Coronary artery (tissue), 2 donors: Measurements from ENCODE around the gene C1QC.
A peak's percentile ranks its signal among the peaks of the same experiment; 100 is the strongest.

Source experiments
- DNase-seq: peaks from one replicate; pipeline ENCODE4 v3.0.0-alpha.2; 2017; ENCODE audit warnings: low spot score
- H3K27ac ChIP-seq, 2 donors: fragments of 200-600 bp; sonication (generic); one replicate each; pipeline ENCODE4 v1.5.1; 2016 to 2019
- H3K4me3 ChIP-seq: fragments of 200-600 bp; sonication (generic); 2 replicates; pipeline ENCODE4 v1.5.1; 2016; ENCODE audit warnings: mild to moderate bottlenecking, moderate library complexity
- TF ChIP-seq, protein P1 (sequence below): fragments of 200-600 bp; sonication (generic); IDR thresholded peaks from one replicate; pipeline ENCODE4 v1.5.1; 2019; ENCODE audit warnings: antibody characterized with exemption

The C1QC gene

DNA sequence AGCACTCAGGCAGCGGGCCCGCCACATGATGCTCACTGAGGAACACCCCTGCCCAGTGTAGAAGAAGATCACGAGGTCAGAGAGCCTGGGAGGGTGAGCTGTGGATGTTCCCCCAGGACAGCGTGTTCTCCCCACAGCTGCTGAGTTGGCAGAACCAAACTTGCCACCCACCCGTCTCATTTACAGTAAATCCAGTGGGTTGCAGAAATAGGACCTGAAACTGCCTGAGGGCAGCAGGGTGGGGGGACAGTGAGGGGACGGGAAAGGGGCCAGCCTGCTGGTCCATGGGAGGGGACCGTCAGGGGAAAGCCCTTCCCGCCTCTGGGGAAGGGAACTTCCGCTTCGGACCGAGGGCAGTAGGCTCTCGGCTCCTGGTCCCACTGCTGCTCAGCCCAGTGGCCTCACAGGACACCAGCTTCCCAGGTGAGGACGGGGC is 9.5 kb downstream of the C1QC start, which contains the start of gene C1QB:
Gene C1QB (plus strand): TSS at position 356 of the 436 bp plus-strand sequence. CDS start 6,227 bp downstream, outside the sequence.
- peak within 1 kb of the TSS; percentile 63 for H3K4me3 ChIP-seq
- DNase-seq, result no peak
- peak within 1 kb of the TSS in 1 of 2 donors; percentile 58 for H3K27ac ChIP-seq
- TF ChIP-seq, protein P1, sequence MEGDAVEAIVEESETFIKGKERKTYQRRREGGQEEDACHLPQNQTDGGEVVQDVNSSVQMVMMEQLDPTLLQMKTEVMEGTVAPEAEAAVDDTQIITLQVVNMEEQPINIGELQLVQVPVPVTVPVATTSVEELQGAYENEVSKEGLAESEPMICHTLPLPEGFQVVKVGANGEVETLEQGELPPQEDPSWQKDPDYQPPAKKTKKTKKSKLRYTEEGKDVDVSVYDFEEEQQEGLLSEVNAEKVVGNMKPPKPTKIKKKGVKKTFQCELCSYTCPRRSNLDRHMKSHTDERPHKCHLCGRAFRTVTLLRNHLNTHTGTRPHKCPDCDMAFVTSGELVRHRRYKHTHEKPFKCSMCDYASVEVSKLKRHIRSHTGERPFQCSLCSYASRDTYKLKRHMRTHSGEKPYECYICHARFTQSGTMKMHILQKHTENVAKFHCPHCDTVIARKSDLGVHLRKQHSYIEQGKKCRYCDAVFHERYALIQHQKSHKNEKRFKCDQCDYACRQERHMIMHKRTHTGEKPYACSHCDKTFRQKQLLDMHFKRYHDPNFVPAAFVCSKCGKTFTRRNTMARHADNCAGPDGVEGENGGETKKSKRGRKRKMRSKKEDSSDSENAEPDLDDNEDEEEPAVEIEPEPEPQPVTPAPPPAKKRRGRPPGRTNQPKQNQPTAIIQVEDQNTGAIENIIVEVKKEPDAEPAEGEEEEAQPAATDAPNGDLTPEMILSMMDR, result no peak

GRCh38 chr1:22654692-22655091 is 11.3 kb downstream of the C1QC start:
- Histone ChIP-seq H3K27ac (peak overlapping the region in 1 of 2 donors; percentile 20), H3K4me3 (peak overlapping the region; percentile 63)
- TF ChIP-seq, protein P1, result no peak
- no peak for DNase-seq

DNA sequence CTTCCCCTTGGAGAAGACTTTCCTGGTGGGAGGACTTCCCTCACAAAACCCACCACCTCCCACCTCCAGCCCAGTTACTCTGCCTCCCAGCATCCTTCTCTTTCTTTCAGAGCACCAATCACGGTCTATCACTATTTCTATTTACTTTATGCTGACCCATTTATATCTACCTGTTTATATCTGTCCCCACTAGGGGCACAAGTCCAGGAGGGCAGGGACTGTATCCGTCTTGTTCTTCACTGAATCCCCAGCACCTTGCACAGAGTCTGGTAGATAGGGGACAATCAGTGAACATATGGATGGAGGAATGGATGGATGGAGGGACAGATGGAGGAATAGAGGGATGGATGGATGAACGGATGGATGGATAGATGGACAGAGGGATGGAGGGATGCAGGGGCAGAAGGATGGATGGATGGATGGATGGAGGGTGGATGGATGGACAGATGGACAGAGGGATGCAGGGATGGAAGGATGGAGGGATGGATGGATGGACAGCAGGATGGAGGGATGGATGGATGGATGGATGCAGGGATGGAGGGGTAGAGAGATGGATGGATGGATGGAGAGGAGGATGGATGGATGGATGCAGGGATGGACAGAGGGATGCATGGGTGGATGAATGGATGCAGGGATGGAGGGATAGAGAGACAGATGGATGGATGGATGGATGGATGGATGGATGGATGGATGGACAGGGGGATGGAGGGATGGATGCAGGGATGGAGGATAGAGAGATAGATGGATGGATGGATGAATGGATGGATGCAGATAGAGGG is 15.1 kb downstream of the C1QC start:
- TF ChIP-seq, protein P1, result no peak
- no peak for DNase-seq
- H3K4me3 ChIP-seq, result peak overlapping the region; percentile 5
- no peak overlapping the region for H3K27ac ChIP-seq

DNA sequence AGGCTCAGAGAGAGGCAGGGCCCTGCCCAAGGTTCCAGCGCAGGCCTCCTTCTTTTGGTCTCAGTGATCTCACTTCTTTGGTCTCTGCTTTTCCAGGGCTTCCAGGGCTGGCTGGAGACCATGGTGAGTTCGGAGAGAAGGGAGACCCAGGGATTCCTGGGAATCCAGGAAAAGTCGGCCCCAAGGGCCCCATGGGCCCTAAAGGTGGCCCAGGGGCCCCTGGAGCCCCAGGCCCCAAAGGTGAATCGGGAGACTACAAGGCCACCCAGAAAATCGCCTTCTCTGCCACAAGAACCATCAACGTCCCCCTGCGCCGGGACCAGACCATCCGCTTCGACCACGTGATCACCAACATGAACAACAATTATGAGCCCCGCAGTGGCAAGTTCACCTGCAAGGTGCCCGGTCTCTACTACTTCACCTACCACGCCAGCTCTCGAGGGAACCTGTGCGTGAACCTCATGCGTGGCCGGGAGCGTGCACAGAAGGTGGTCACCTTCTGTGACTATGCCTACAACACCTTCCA is 17.3 kb downstream of the C1QC start:
- TF ChIP-seq, protein P1, result no peak
- no peak overlapping the region for H3K4me3 ChIP-seq
- DNase-seq, result no peak
- H3K27ac ChIP-seq, result no peak overlapping the region

DNA sequence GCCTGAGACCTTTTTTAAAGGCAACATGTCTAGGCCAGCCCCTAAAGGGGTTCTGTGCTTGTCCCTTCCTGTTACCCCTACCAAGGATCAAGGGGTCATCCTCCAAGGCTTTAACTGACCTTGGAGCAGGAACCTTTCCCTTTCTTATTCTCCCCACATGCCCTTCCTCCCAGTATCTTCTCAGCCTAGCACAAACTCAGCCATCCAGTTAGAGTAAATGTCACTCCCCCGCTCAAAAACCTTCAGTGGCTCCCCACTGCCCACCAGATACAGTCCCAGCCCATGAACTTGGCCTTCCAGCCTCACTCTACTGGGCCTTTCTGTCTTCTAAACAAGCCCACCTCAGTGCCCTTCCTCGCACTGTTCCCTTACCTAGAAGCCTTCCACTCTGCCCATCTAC is 18.4 kb downstream of the C1QC start:
- Histone ChIP-seq H3K4me3 (no peak overlapping the region), H3K27ac (no peak overlapping the region)
- no peak for DNase-seq
- TF ChIP-seq, protein P1, result no peak

DNA sequence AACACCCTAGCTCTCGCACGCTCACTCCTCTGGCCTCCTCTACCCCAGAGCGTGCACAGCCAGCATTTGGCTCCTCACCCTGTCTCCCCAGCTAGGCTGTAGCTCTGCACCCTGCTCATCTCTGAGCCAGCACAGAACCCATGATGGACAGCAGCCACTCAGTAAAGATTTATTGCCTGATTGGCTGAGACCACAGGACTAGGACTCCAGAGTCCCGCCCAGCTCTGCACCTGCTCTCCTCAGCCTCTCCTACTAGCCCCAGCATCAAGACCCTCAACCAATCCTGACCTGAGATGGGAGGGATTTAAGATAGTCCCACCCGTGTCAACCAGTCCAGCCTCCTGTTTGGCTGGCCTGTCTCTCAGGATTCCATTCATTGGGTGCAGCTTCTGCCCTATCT is 18.9 kb downstream of the C1QC start:
- DNase-seq, result no peak

More for the DNA sequence above, 18.9 kb downstream of the C1QC start:
- TF ChIP-seq, protein P1, result no peak
- H3K4me3 ChIP-seq, result no peak overlapping the region
- no peak overlapping the region for H3K27ac ChIP-seq
